Type B pancreatic cell (in vitro differentiated cells): ENCODE measurements around the gene BBLN. TPM values are rescaled to one million over a fixed set of nuclear protein-coding genes. Genes with fewer than 3 reads are reported as not detected.

Experiments
- total RNA-seq: library from RNA; stranded (reverse); gene quantifications from 2 replicates; pipeline ENCODE4 v1.2.1, GENCODE V29; 2021; ENCODE audit warnings: low replicate concordance

BBLN gene
- total RNA-seq, 1 donor from 2014 or later: 108 TPM

Other genes with a start within 250 kb of the BBLN start
- 11.9 and 17.5 TPM in 2 replicates for gene ST6GALNAC4, start 243.2 kb upstream of the BBLN start, total RNA-seq
- gene PIP5KL1, start 229.5 kb upstream of the BBLN start, total RNA-seq: 5.8 and 9.4 TPM in 2 replicates
- gene DPM2, start 222.4 kb upstream of the BBLN start, total RNA-seq: 41.6 and 56.3 TPM in 2 replicates
- gene EEIG1, start 179.3 kb upstream of the BBLN start, total RNA-seq: 61.1 and 74.8 TPM in 2 replicates
- gene NAIF1, start 92.9 kb upstream of the BBLN start, total RNA-seq: 6.7 and 10.3 TPM in 2 replicates
- 19.1 and 39.0 TPM in 2 replicates for gene SLC25A25, start 92.0 kb upstream of the BBLN start, total RNA-seq
- gene PTGES2, start 32.5 kb upstream of the BBLN start, total RNA-seq: 67.2 and 85.0 TPM in 2 replicates
- 10.7 and 12.4 TPM in 2 replicates for gene LCN2, start 10.8 kb upstream of the BBLN start, total RNA-seq
- 141 and 186 TPM in 2 replicates for gene CIZ1, start 31.3 kb downstream of the BBLN start, total RNA-seq
- gene DNM1, start 43.1 kb downstream of the BBLN start, total RNA-seq: 16.3 and 112 TPM in 2 replicates
- 91.5 and 124 TPM in 2 replicates for gene GOLGA2, start 115.7 kb downstream of the BBLN start, total RNA-seq
- gene SWI5, start 116.0 kb downstream of the BBLN start, total RNA-seq: 23.0 and 25.1 TPM in 2 replicates
- gene TRUB2, start 162.2 kb downstream of the BBLN start, total RNA-seq: 32.9 and 40.4 TPM in 2 replicates
- gene COQ4, start 162.6 kb downstream of the BBLN start, total RNA-seq: 58.5 and 60.5 TPM in 2 replicates
- gene SLC27A4, start 180.3 kb downstream of the BBLN start, total RNA-seq: 42.2 and 47.2 TPM in 2 replicates
- gene URM1, start 211.1 kb downstream of the BBLN start, total RNA-seq: 56.1 and 60.3 TPM in 2 replicates